Ascending aorta (tissue), 2 donors: Measurements from ENCODE around the gene SLC16A10. TPM values are rescaled to one million over a fixed set of nuclear protein-coding genes. Genes with fewer than 3 reads are reported as not detected.

ENCODE experiments used
- DNase-seq, 2 donors: peaks; one replicate each; pipeline ENCODE4 v3.0.0-alpha.2; 2019; ENCODE audit warnings: low spot score in 2 of 2
- H3K27ac ChIP-seq, 2 donors: fragments of 200-600 bp; sonication (generic); one replicate each; pipeline ENCODE4 v1.5.1; 2016 to 2017; ENCODE audit warnings: mild to moderate bottlenecking in 1 of 2
- H3K27me3 ChIP-seq: fragments of 200-600 bp; sonication (generic); one replicate; pipeline ENCODE4 v1.5.1; 2017
- H3K36me3 ChIP-seq, 2 donors: fragments of 200-600 bp; sonication (generic); one replicate each; pipeline ENCODE4 v1.5.1; 2016
- H3K4me1 ChIP-seq, 2 donors: fragments of 200-600 bp; sonication (generic); one replicate each; pipeline ENCODE4 v1.5.1; 2016 to 2017; ENCODE audit warnings: mild to moderate bottlenecking in 1 of 2
- H3K4me3 ChIP-seq, 2 donors: fragments of 200-600 bp; sonication (generic); one replicate each; pipeline ENCODE4 v1.5.1; 2016 to 2017; ENCODE audit warnings: mild to moderate bottlenecking in 1 of 2
- H3K9me3 ChIP-seq, 2 donors: fragments of 200-600 bp; sonication (generic); one replicate each; pipeline ENCODE4 v1.5.1; 2016
- CTCF ChIP-seq, 3 experiments: fragments of 200-600 bp in 2 of 3; fragments of 450-650 bp in 1 of 3; sonication (generic) in 2 of 3; IDR thresholded peaks; one replicate each; pipeline ENCODE4 v1.5.1; 2016 to 2019; ENCODE audit warnings: antibody characterized with exemption in 3 of 3, mild to moderate bottlenecking in 1 of 3, moderate library complexity in 1 of 3
- intact Hi-C: fragments of 100-400 bp; cut with DNase I; formaldehyde crosslinking; loops from one replicate; pipeline ENCODE4 v1.15.1; 2023
- total RNA-seq: library from RNA; depleted of rRNA; stranded (reverse); fragments of >200 nt; gene quantifications from one replicate; pipeline ENCODE4 v1.1.0, GENCODE V29; 2016

Gene SLC16A10
- total RNA-seq, 1 donor from 2014 or later: 7.8 TPM

GRCh38 chr6:111076024-111076695 is 11.1 kb upstream of the SLC16A10 start:
- DNase-seq: no peak
- Histone ChIP-seq H3K27me3 (no peaks in the 10 kb centered on the region), H3K9me3 (no peaks in the 10 kb centered on the region), H3K36me3 (no peaks in the 10 kb centered on the region), H3K4me1 (peaks cover 0 to 3% of the 10 kb centered on the region in 2 donors), H3K4me3 (no peak overlapping the region), H3K27ac (no peak overlapping the region)
- no peak for TF ChIP-seq CTCF (IDR thresholded peaks at IDR 0.05)
- intact Hi-C loops: no loop called here

- no peak for TF ChIP-seq CTCF (IDR thresholded peaks at IDR 0.05)
- Histone ChIP-seq H3K27me3 (no peaks in the 10 kb centered on the region), H3K36me3 (no peaks in the 10 kb centered on the region), H3K4me3 (no peak overlapping the region), H3K4me1 (no peaks in the 10 kb centered on the region), H3K9me3 (no peaks in the 10 kb centered on the region), H3K27ac (no peak overlapping the region)
- intact Hi-C loops: loop anchor here (10.0 kb wide), 1 partner anchor 206 kb away; the partner anchor contains the start of gene AMD1
- no peak for DNase-seq
Observed at GRCh38 chr6:111080698-111081097, 6.6 kb upstream of the SLC16A10 start.

- Histone ChIP-seq H3K9me3 (no peaks in the 10 kb centered on the region), H3K27ac (peak overlapping the region in 1 of 2 donors; percentile 13), H3K27me3 (no peaks in the 10 kb centered on the region), H3K4me1 (no peaks in the 10 kb centered on the region), H3K4me3 (peak overlapping the region; percentile 71 to 85), H3K36me3 (no peaks in the 10 kb centered on the region)
- DNase-seq: no peak
- intact Hi-C loops: loop anchor here (10.0 kb wide), 1 partner anchor 212 kb away; the partner anchor contains the start of gene AMD1
- no peak for TF ChIP-seq CTCF (IDR thresholded peaks at IDR 0.05)
Observed at GRCh38 chr6:111086685-111087084, 618 bp upstream of the SLC16A10 start.

- Histone ChIP-seq H3K36me3 (no peaks in the 10 kb centered on the region), H3K27me3 (no peaks in the 10 kb centered on the region), H3K9me3 (no peaks in the 10 kb centered on the region), H3K4me1 (no peaks in the 10 kb centered on the region), H3K27ac (peak overlapping the region in 1 of 2 donors; percentile 28), H3K4me3 (peak overlapping the region; percentile 71 to 85)
- intact Hi-C loops: loop anchor here (10.0 kb wide), 1 partner anchor 213 kb away; the partner anchor contains the start of gene AMD1
- DNase-seq: no peak
- TF ChIP-seq CTCF (IDR thresholded peaks at IDR 0.05): no peak
Observed at GRCh38 chr6:111087871-111088667, 766 bp downstream of the SLC16A10 start.

- Histone ChIP-seq H3K9me3 (no peaks in the 10 kb centered on the region), H3K27ac (no peak overlapping the region), H3K4me1 (no peaks in the 10 kb centered on the region), H3K36me3 (no peaks in the 10 kb centered on the region), H3K27me3 (no peaks in the 10 kb centered on the region), H3K4me3 (peak overlapping the region; percentile 71 to 85)
- intact Hi-C loops: loop anchor here (10.0 kb wide), 1 partner anchor 214 kb away; the partner anchor contains the start of gene AMD1
- no peak for DNase-seq
- no peak for TF ChIP-seq CTCF (IDR thresholded peaks at IDR 0.05)
Observed at GRCh38 chr6:111088668-111089003, 1.3 kb downstream of the SLC16A10 start.
